Cardiac muscle cell (in vitro differentiated cells and primary cell): ENCODE data around the gene SBF2. TPM values are rescaled to one million over a fixed set of nuclear protein-coding genes. Genes with fewer than 3 reads are reported as not detected.

Source experiments
- DNase-seq, 2 donors: peaks; one replicate each; pipeline versions ENCODE4 v3.0.0 to v3.0.0-alpha.2; 2010 to 2017; ENCODE audit warnings: low read depth in 1 of 2, low spot score in 1 of 2
- H3K27ac ChIP-seq: fragments of 200-600 bp; sonication (generic); 2 replicates; pipeline ENCODE4 v1.5.1; 2016
- H3K27me3 ChIP-seq: fragments of 200-600 bp; sonication (generic); 2 replicates; pipeline ENCODE4 v1.6.0; 2016; ENCODE audit warnings: control low read depth
- H3K36me3 ChIP-seq: fragments of 200-600 bp; sonication (generic); 2 replicates; pipeline ENCODE4 v1.5.1; 2016; ENCODE audit warnings: control low read depth
- H3K4me1 ChIP-seq: fragments of 200-600 bp; sonication (generic); 2 replicates; pipeline ENCODE4 v1.8.1; 2017; ENCODE audit warnings: low read depth, mild to moderate bottlenecking, mixed run types
- H3K4me3 ChIP-seq: fragments of 200-600 bp; sonication (generic); 2 replicates; pipeline ENCODE4 v1.5.1; 2016; ENCODE audit warnings: mild to moderate bottlenecking
- H3K9me3 ChIP-seq: fragments of 200-600 bp; sonication (generic); 2 replicates; pipeline ENCODE4 v1.5.1; 2017; ENCODE audit warnings: low read depth, mild to moderate bottlenecking, control low read depth
- polyA plus RNA-seq: library from polyadenylated mRNA; unstranded; fragments of >200 nt; fragmentation: Nextera tagmentation; extraction: Ambion mirVana; gene quantifications from 2 replicates; pipeline ENCODE4 v1.2.1, GENCODE V29; 2016
- total RNA-seq: library from RNA; depleted of rRNA; stranded (reverse); fragments of >200 nt; gene quantifications from 2 replicates; pipeline ENCODE4 v1.2.3, GENCODE V29; 2016
- TF ChIP-seq, protein P1 (sequence below): IDR thresholded peaks from 2 replicates; pipeline ENCODE4 v1.5.1; 2012; ENCODE audit warnings: low read depth, mild to moderate bottlenecking, low read length

Gene SBF2
- total and polyA plus RNA-seq, 2 experiments from 2014 or later, result 13.3 to 32.3 TPM

DNA sequence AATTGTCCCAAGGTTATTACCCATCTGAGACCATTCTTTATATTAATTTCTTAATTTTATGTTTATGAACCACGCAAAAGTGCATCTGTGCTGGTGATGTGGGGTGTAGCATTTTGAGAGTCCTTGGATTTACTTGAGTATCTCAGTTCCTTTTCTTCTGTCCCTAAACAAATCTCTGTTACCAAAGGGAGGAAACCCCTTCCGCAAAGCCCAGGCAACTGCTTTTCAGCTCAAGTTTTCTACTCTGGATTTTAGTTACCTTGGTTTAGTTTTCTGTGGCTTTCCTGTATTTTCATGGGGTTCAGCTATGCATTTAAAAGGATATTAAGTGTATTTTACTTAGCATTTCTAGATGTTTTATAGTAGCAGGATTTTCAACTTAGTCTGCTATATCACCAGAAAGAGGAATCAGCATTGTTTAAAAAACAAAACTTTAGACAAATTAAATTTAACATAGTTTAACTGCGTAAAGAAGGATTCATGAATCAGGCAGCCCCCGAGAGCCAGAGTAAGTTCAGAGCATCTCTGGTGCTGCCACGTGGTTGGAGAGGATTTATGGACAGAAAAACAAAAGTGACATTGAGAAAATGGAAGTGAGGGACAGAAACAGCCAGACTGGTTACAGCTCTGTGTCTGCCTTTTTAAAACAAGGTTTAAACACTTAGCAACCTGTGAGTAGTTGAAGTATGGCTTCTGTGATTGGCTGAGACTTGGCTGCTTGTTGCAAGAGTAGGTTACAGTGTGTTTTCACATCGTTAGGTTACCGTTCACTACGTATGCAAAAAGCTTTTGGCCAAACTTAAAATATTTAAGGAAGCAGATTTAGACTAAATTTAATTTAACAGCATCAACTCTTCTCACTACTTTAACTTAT lies 20.4 kb upstream of the SBF2 start:
- Histone ChIP-seq H3K27me3 (no peaks in the 10 kb centered on the region), H3K4me1 (peaks cover 15% of the 10 kb centered on the region), H3K9me3 (no peaks in the 10 kb centered on the region), H3K4me3 (no peak overlapping the region), H3K27ac (no peak overlapping the region), H3K36me3 (no peaks in the 10 kb centered on the region)
- DNase-seq, result peak; percentile 70 to 71
- TF ChIP-seq, protein P1, sequence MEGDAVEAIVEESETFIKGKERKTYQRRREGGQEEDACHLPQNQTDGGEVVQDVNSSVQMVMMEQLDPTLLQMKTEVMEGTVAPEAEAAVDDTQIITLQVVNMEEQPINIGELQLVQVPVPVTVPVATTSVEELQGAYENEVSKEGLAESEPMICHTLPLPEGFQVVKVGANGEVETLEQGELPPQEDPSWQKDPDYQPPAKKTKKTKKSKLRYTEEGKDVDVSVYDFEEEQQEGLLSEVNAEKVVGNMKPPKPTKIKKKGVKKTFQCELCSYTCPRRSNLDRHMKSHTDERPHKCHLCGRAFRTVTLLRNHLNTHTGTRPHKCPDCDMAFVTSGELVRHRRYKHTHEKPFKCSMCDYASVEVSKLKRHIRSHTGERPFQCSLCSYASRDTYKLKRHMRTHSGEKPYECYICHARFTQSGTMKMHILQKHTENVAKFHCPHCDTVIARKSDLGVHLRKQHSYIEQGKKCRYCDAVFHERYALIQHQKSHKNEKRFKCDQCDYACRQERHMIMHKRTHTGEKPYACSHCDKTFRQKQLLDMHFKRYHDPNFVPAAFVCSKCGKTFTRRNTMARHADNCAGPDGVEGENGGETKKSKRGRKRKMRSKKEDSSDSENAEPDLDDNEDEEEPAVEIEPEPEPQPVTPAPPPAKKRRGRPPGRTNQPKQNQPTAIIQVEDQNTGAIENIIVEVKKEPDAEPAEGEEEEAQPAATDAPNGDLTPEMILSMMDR, result no peak

DNA sequence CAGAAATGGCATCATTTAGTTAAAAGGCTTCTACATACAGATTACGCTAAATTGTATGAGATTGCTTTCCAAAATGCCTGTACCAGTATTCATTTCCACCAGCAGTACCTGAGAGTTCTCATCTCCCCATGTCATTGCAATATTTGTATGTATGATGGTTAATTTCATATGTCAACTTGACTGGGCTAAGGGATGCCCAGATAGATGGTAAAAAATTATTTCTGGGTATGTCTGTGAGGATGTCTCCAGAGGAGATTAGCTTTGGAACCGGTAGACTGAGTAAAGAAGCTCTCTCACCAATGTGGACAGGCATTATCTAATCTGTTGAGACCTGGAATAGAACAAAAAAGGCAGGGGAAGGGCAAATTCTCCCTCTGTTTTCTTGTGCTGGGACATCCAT lies 17.8 kb upstream of the SBF2 start:
- no peak overlapping the region for H3K27ac ChIP-seq
- peaks cover 15% of the 10 kb centered on the region for H3K4me1 ChIP-seq
- no peaks in the 10 kb centered on the region for H3K9me3 ChIP-seq
- H3K27me3 ChIP-seq, result no peaks in the 10 kb centered on the region
- TF ChIP-seq, protein P1, result no peak
- H3K36me3 ChIP-seq, result no peaks in the 10 kb centered on the region
- DNase-seq, result no peak
- no peak overlapping the region for H3K4me3 ChIP-seq

DNA sequence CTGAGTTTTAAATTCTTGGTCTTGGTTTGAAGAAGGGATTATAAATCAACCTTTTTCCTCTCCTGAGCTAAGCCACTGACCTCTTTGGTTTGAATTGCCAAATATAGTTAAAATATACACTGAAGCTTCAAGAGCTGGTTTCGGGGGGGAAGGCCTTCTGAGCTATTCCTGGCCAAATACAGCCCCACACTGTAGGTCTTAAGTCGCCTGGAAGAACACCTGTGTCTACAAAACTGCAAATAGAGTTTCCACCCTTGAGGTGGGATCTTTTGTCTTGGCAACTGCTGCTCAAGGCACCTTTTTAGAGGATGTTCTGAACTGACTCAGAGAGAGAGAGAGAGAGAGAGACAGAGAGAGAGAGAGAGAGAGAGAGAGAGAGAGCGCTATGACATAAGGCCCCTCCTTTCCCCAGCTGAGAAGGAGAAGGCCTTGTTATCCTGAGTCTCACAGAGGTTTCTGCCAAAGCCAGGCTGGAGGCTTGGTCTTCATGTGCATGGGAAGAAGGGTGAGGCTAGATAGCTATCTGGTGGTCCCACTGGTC lies 16.4 kb upstream of the SBF2 start:
- H3K27me3 ChIP-seq, result no peaks in the 10 kb centered on the region
- H3K4me1 ChIP-seq, result peaks cover 15% of the 10 kb centered on the region
- H3K4me3 ChIP-seq, result no peak overlapping the region
- TF ChIP-seq, protein P1, result no peak
- H3K36me3 ChIP-seq, result no peaks in the 10 kb centered on the region
- no peaks in the 10 kb centered on the region for H3K9me3 ChIP-seq
- H3K27ac ChIP-seq, result peak overlapping the region; percentile 46
- DNase-seq, result peak in 1 of 2 donors; percentile 42

DNA sequence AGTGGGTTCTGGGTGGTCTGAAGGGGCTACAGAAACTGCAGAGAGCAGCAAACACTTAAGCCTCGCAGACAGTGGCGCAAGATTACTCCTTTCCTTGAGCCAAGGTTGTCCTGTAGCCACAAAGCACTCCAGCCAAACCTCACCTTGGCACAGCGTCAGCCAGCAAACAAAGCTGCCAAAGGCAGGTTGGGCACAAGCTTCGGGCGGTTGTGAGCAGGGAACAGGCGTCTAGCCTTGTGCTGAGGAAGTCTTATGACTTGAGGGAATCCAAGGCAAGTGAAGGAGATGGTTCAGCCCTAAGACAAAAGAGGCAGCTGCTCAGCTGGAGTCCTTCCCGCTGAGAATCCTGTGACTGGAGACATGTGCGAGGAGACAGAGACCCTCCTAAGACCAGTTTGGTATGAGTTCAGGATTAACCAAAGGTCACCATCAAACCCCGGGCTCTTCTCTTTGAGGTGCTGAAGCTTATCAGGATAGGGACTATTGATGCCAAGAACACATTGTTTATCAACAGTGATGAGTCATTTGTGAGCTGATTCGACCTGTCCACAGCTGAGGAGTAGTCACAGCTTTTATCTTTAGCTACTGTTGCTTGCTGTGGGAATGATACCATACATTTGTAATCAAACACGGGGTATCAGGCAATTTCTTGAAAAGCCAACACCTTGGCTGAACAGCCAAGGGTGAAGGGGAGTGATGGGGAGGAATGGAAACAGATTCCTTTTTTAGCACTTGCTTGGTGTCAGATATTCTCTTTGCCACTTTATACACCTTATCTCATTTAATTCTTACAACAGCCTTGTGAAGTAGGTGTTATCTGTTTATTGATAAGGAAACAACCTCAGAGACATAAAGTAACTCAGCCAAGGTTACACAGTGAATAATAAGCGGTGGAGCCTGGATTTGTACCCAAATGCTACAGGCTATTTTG lies 15.4 kb upstream of the SBF2 start:
- H3K4me3 ChIP-seq, result no peak overlapping the region
- peak overlapping the region; percentile 46 for H3K27ac ChIP-seq
- TF ChIP-seq, protein P1, result no peak
- peaks cover 15% of the 10 kb centered on the region for H3K4me1 ChIP-seq
- H3K36me3 ChIP-seq, result no peaks in the 10 kb centered on the region
- peak in 1 of 2 donors; percentile 91 for DNase-seq
- no peaks in the 10 kb centered on the region for H3K9me3 ChIP-seq
- H3K27me3 ChIP-seq, result no peaks in the 10 kb centered on the region

DNA sequence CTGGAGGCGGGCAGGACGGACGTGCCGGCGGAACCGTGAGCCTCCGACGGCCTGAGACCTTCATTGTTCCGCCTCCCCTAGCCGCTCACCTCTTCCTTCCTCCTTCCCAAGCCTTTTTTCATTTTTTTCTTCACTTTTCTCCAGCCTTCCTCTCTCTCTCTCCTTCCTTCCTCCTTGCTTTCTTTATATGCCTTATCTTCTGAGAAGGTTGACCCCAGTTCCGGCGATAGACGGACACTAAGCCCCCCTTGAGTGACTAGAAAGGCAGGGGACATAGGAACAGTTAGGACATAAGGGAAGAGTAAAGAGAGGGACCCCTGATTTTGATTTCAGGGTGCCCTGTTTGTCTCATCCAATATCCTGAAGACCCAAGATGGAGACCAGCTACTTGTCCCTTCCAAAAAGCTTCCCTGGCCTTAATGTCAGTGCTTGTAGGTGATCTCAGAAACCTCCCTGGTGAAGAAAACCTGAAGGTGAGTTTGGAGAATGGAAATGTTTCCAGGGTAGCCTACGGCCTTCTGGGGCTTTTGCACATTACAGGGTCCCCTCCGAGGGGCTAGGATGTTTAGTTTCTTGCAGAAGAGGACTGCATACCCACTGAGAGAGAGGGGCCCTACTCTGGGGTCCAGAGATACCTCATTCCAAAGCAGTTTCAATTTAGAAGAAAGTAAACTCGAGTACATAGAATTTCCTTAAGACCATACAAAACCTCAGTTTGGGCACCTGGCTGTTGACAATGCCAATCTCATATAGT lies 14.4 kb upstream of the SBF2 start:
- H3K4me1 ChIP-seq, result peaks cover 15% of the 10 kb centered on the region
- no peaks in the 10 kb centered on the region for H3K36me3 ChIP-seq
- TF ChIP-seq, protein P1, result no peak
- peaks cover 4% of the 10 kb centered on the region for H3K27me3 ChIP-seq
- no peak overlapping the region for H3K27ac ChIP-seq
- DNase-seq, result peak in 1 of 2 donors; percentile 44
- H3K9me3 ChIP-seq, result no peaks in the 10 kb centered on the region
- H3K4me3 ChIP-seq, result peak overlapping the region; percentile 68
